Measurements from ENCODE around the gene ENTHD1. TPM values are rescaled to one million over a fixed set of nuclear protein-coding genes. Genes with fewer than 3 reads are reported as not detected.

Gene ENTHD1
- total and polyA plus RNA-seq, 2 donors (not counting 3 experiments of a cell fraction or from before 2014, with no cell fraction given): not detected

- no peak overlapping the region for H3K9ac ChIP-seq (replicated peaks; ENCODE audit: extremely low read depth, insufficient read depth, low read length)
- no peak overlapping the region for H3K4me2 ChIP-seq (ENCODE audit: insufficient read depth, low read length)
- no peaks in the 10 kb centered on the region for H3K27me3 ChIP-seq (ENCODE audit: control insufficient read depth in 2 of 2, insufficient read depth in 2 of 2, low read length in 2 of 2)
- no peak overlapping the region for H2AFZ ChIP-seq (ENCODE audit: low read depth, low read length)
- no peaks in the 10 kb centered on the region for H3K79me2 ChIP-seq (ENCODE audit: control insufficient read depth, insufficient read depth, low read length)
- H3K4me1 ChIP-seq (ENCODE audit: control insufficient read depth, extremely low read depth, insufficient read depth, low read length): no peaks in the 10 kb centered on the region
- no peak for DNase-seq (ENCODE audit: low read depth, low spot score)
- H3K36me3 ChIP-seq (ENCODE audit: control insufficient read depth in 2 of 2, extremely low read depth in 1 of 2, insufficient read depth in 2 of 2, low read length in 2 of 2): no peaks in the 10 kb centered on the region
- no peak overlapping the region for H3K27ac ChIP-seq (ENCODE audit: insufficient read depth, low read depth, low read length)
- no TSS peak for BruUV-seq (replicated peaks)
- no peaks in the 10 kb centered on the region for H4K20me1 ChIP-seq (replicated peaks; ENCODE audit: control insufficient read depth, extremely low read depth, insufficient read depth, low read length)
- intact Hi-C loops (cut with micrococcal nuclease) (no loop called here), dilution Hi-C loops (cut with MboI; ENCODE audit: extremely low pct_ligation_motif_present, low sequenced_read_pairs) (no loop called here)
- TF ChIP-seq POLR2AphosphoS5 (IDR thresholded peaks at IDR 0.05; ENCODE audit: insufficient read depth, low read depth, low read length) (no peak), MAX (IDR thresholded peaks at IDR 0.05; ENCODE audit: insufficient read depth, insufficient read length) (no peak), JUN (IDR thresholded peaks at IDR 0.05; ENCODE audit: borderline replicate concordance, insufficient read depth, insufficient read length, low read depth) (no peak), FOS (IDR thresholded peaks at IDR 0.05; ENCODE audit: borderline replicate concordance, insufficient read depth, low read length) (no peak), EZH2 (IDR thresholded peaks at IDR 0.05; ENCODE audit: borderline replicate concordance, low read depth, low read length, severe bottlenecking) (no peak), POLR2A (IDR thresholded peaks at IDR 0.05; ENCODE audit: low read depth, low read length) (no peak), MYC (IDR thresholded peaks at IDR 0.05; ENCODE audit: low read depth, low read length) (no peak), GATA2 (IDR thresholded peaks at IDR 0.05; ENCODE audit: insufficient read depth, insufficient read length, low read depth, low read length) (no peak)
- TF ChIP-seq, protein P1, sequence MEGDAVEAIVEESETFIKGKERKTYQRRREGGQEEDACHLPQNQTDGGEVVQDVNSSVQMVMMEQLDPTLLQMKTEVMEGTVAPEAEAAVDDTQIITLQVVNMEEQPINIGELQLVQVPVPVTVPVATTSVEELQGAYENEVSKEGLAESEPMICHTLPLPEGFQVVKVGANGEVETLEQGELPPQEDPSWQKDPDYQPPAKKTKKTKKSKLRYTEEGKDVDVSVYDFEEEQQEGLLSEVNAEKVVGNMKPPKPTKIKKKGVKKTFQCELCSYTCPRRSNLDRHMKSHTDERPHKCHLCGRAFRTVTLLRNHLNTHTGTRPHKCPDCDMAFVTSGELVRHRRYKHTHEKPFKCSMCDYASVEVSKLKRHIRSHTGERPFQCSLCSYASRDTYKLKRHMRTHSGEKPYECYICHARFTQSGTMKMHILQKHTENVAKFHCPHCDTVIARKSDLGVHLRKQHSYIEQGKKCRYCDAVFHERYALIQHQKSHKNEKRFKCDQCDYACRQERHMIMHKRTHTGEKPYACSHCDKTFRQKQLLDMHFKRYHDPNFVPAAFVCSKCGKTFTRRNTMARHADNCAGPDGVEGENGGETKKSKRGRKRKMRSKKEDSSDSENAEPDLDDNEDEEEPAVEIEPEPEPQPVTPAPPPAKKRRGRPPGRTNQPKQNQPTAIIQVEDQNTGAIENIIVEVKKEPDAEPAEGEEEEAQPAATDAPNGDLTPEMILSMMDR (IDR thresholded peaks at IDR 0.05; ENCODE audit: extremely low read depth in 1 of 2, insufficient read depth in 1 of 2, low read depth in 1 of 2, low read length in 2 of 2): no peak
- ChIA-PET CTCF (interaction anchor here (1.2 kb wide), 1 partner anchor 324 kb away, joined by 4 read pairs; no protein-coding TSS in a partner anchor), POLR2A (no interaction called here)
- no peak overlapping the region for H3K4me3 ChIP-seq (replicated peaks in 1 of 3; ENCODE audit: insufficient read depth in 1 of 3, low read depth in 1 of 3, low read length in 3 of 3)
- no peaks in the 10 kb centered on the region for H3K9me3 ChIP-seq (replicated peaks; ENCODE audit: control insufficient read depth, insufficient read depth, low read length)
- H3K9me1 ChIP-seq (replicated peaks; ENCODE audit: control insufficient read depth, extremely low read depth, insufficient read depth, low read length): no peaks in the 10 kb centered on the region
- FAIRE-seq: no peak
Observed at GRCh38 chr22:39700565-39700964, 193.0 kb downstream of the ENTHD1 start.
